Breast epithelium (tissue), 3 donors: ENCODE results near the gene PRR7.

Experiments used
- CTCF ChIP-seq, 3 donors: fragments of 450-650 bp; IDR thresholded peaks; one replicate each; pipeline ENCODE4 v1.5.1; 2016 to 2017; ENCODE audit warnings: antibody characterized with exemption in 3 of 3, mild to moderate bottlenecking in 3 of 3, moderate library complexity in 3 of 3
- POLR2A ChIP-seq: fragments of 450-650 bp; IDR thresholded peaks from one replicate; pipeline ENCODE4 v1.6.1; 2016; ENCODE audit warnings: antibody characterized with exemption, mild to moderate bottlenecking, moderate library complexity

- no peak for TF ChIP-seq CTCF (IDR thresholded peaks at IDR 0.05)
- no peak for TF ChIP-seq POLR2A
These were observed 19.3 kb upstream of the PRR7 start for GRCh38 chr5:177427211-177427822.
